ENCODE results near the gene OR2C1.

DNA sequence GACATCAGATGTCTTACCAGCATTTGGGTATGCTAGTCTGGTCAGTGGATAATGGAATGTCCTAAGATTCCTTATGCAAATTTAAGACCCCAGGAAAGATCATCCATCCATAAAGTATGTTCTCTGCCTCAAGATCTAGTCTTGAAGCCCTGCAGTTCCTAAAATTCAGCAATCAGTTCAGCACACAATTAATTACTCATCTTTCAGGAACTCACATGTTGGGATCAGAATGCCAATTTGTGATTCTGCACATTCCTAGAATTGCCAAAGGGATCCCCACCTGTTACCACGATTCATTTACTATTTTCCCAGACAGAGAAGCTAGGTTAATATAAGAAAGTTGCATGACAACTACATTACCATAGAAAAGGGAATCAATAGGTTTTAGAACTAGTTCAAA is 3.2 kb downstream of the OR2C1 start:
- TF ChIP-seq, protein P1, sequence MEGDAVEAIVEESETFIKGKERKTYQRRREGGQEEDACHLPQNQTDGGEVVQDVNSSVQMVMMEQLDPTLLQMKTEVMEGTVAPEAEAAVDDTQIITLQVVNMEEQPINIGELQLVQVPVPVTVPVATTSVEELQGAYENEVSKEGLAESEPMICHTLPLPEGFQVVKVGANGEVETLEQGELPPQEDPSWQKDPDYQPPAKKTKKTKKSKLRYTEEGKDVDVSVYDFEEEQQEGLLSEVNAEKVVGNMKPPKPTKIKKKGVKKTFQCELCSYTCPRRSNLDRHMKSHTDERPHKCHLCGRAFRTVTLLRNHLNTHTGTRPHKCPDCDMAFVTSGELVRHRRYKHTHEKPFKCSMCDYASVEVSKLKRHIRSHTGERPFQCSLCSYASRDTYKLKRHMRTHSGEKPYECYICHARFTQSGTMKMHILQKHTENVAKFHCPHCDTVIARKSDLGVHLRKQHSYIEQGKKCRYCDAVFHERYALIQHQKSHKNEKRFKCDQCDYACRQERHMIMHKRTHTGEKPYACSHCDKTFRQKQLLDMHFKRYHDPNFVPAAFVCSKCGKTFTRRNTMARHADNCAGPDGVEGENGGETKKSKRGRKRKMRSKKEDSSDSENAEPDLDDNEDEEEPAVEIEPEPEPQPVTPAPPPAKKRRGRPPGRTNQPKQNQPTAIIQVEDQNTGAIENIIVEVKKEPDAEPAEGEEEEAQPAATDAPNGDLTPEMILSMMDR (IDR thresholded peaks at IDR 0.05; ENCODE audit: low read depth, low read length) = no peak
- no peak for TF ChIP-seq POLR2A (IDR thresholded peaks at IDR 0.05; ENCODE audit: extremely low read depth, insufficient read length)
- TF ChIP-seq MYC (IDR thresholded peaks at IDR 0.05; ENCODE audit: low read depth, low read length) = no peak
- no peak for TF ChIP-seq MAX (IDR thresholded peaks at IDR 0.05; ENCODE audit: low read depth, low read length)

All from NB4 (cell line).